Activated B cell treated with CpG ODN at 0.5 μM for 24 hours (primary cell): Measurements from ENCODE around the gene RASGEF1C. TPM values are rescaled to one million over a fixed set of nuclear protein-coding genes. Genes with fewer than 3 reads are reported as not detected.

ENCODE experiments used
- ATAC-seq: fragments of 200-7000 bp; cut with Tn5 transposase; one replicate; pipeline ENCODE4 v1.10.0; 2021; ENCODE audit warnings: low read depth, mild to moderate bottlenecking, moderate library complexity
- CTCF ChIA-PET: fragments of 350-600 bp; sonication (Branson Sonifier 250); formaldehyde crosslinking; loops from one replicate; lab custom pipeline; 2021; ENCODE audit warnings: antibody characterized with exemption; lab: Charles Lee
- POLR2A ChIA-PET: fragments of 350-600 bp; sonication (Branson Sonifier 250); formaldehyde crosslinking; loops from one replicate; lab custom pipeline; 2021; ENCODE audit warnings: antibody characterized with exemption; lab: Charles Lee
- DNase-seq: peaks from one replicate; pipeline ENCODE4 v3.0.0; 2022
- H3K27ac Mint-ChIP-seq: one replicate; pipeline ENCODE4 v1.8.0; 2020; ENCODE audit warnings: mixed read lengths
- H3K27me3 Mint-ChIP-seq: one replicate; pipeline ENCODE4 v1.8.0; 2021; ENCODE audit warnings: mixed read lengths
- H3K36me3 Mint-ChIP-seq: one replicate; pipeline ENCODE4 v1.8.0; 2021; ENCODE audit warnings: low read depth, mixed read lengths
- H3K4me1 Mint-ChIP-seq: one replicate; pipeline ENCODE4 v1.8.0; 2021; ENCODE audit warnings: mixed read lengths
- H3K4me3 Mint-ChIP-seq: one replicate; pipeline ENCODE4 v1.8.0; 2020; ENCODE audit warnings: mild to moderate bottlenecking, mixed read lengths
- H3K9me3 Mint-ChIP-seq: one replicate; pipeline ENCODE4 v1.8.0; 2020; ENCODE audit warnings: mixed read lengths
- CTCF ChIP-seq: fragments of 200-600 bp; IDR thresholded peaks from one replicate; pipeline ENCODE4 v1.8.0; 2022; ENCODE audit warnings: antibody characterized with exemption, mild to moderate bottlenecking
- intact Hi-C: fragments of 100-400 bp; cut with micrococcal nuclease; formaldehyde crosslinking; loops from one replicate; pipeline ENCODE4 v1.15.1; 2024
- total RNA-seq: library from RNA; stranded (reverse); gene quantifications from 2 replicates; pipeline ENCODE4 v1.2.3, GENCODE V29; 2022

RASGEF1C gene
- total RNA-seq, 1 donor from 2014 or later, result not detected

DNA sequence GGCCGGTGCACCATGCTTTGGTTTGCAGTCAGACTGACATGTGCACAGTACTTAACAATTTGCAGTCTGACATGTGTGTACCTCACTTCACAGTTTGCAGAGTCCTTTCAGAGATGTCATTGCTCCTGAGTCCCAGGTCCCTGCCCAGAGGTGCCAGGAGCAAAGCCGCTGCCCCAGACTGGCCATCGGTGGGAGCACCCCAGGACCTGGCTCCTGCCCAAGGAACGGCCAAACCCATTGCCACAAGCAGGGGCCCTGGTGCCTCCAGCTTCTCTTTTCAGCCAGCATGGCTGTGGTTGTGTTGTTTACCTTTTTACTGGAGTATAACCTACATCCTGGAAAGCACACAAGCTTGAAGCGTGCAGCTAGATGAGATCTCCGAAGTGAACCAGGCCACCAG is 28.6 kb downstream of the RASGEF1C start:
- Mint-ChIP-seq H3K36me3 (no peaks in the 10 kb centered on the region), H3K27me3 (peaks cover 10% of the 10 kb centered on the region), H3K4me1 (no peaks in the 10 kb centered on the region), H3K9me3 (peaks cover 4% of the 10 kb centered on the region), H3K27ac (no peak overlapping the region), H3K4me3 (no peak overlapping the region)
- TF ChIP-seq CTCF, result no peak
- POLR2A ChIA-PET, result no interaction called here
- intact Hi-C loops, result no loop called here
- ATAC-seq, result no peak
- no peak for DNase-seq
- CTCF ChIA-PET, result no interaction called here

- H3K27me3 Mint-ChIP-seq, result peaks cover 10% of the 10 kb centered on the region
- ATAC-seq (no peak), DNase-seq (no peak)
- H3K27ac Mint-ChIP-seq, result no peak overlapping the region
- no peak for TF ChIP-seq CTCF
- no peak overlapping the region for H3K4me3 Mint-ChIP-seq
- H3K4me1 Mint-ChIP-seq, result no peaks in the 10 kb centered on the region
- ChIA-PET POLR2A (no interaction called here), CTCF (no interaction called here)
- H3K9me3 Mint-ChIP-seq, result peaks cover 4% of the 10 kb centered on the region
- intact Hi-C loops, result no loop called here
- no peaks in the 10 kb centered on the region for H3K36me3 Mint-ChIP-seq
Measured at GRCh38 chr5:180179442-180180420, 29.3 kb downstream of the RASGEF1C start.

DNA sequence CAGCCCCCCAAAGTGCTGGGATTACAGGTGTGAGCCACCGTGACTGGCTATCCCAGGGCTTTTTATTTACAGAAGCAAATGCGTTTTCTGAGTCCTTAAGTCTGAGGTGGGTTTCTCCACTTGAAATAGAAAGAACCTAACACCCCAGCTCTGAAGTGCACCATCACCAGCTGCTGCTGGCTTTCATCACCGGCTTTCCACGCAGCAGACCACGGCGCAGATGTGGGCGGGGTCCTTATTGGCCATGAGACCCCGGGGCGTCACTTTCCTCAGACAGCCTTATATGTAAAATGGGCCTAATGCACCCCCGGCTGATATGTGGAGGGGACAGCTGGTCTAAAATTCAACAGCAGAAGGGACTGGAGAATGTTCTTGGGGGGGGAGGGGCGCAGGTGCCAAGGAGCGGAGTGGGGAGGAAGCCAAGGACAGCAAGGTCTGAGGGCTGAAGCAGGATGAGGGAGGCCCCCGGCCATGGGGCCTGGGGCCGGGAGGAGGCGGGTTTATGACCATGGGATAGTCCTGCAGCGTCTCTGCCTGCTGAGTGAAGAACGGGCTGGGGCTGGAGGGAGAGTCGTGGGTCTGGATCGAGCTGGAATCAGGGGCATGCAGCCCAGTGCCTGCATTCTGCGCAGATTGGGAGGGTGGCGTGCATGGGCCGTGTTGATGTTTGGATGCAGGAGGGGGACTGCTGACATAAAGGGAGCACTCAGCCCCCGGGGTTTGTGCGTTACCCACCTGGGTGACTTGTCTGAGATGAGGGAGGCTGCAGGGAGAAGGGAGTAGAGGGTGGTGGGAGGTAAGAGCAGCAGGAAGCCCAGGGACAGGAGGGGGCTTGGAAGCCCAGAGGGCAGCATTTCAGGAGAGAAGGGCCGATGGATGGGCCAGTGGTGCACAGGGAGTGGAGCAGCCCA is 30.2 kb downstream of the RASGEF1C start:
- CTCF ChIA-PET, result no interaction called here
- POLR2A ChIA-PET, result no interaction called here
- intact Hi-C loops, result no loop called here
- Mint-ChIP-seq H3K36me3 (no peaks in the 10 kb centered on the region), H3K9me3 (peaks cover 4% of the 10 kb centered on the region), H3K4me1 (no peaks in the 10 kb centered on the region), H3K27me3 (peaks cover 10% of the 10 kb centered on the region), H3K27ac (no peak overlapping the region), H3K4me3 (no peak overlapping the region)
- no peak for TF ChIP-seq CTCF
- no peak for ATAC-seq
- no peak for DNase-seq

GRCh38 chr5:180176191-180176590 is 32.8 kb downstream of the RASGEF1C start:
- H3K36me3 Mint-ChIP-seq, result no peaks in the 10 kb centered on the region
- no peaks in the 10 kb centered on the region for H3K9me3 Mint-ChIP-seq
- no peak overlapping the region for H3K4me3 Mint-ChIP-seq
- H3K4me1 Mint-ChIP-seq, result no peaks in the 10 kb centered on the region
- intact Hi-C loops, result no loop called here
- DNase-seq, result no peak
- no peak overlapping the region for H3K27ac Mint-ChIP-seq
- no peak for TF ChIP-seq CTCF
- POLR2A ChIA-PET, result no interaction called here
- CTCF ChIA-PET, result no interaction called here
- H3K27me3 Mint-ChIP-seq, result peaks cover 10% of the 10 kb centered on the region
- ATAC-seq, result no peak

DNA sequence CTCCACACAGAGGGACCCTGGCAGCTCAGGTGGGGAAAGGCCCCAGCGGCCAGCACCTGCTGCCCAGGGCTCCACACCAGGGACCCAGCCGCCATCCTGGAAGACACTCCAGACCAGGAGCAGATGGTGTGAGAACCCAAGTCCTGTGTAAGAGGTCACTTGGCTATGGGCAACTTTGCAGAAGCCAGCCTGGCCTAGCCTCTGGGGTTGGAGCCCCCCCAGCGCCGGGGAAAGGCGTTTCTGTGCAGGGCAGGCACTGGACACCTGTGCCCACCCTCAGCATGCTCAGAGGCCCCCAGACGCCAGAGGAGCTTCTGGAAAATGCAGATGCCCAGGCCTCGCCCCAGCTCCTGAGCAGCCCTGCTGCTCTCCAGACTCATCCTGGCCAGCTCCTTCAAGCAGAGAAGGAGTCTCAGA is 34.0 kb downstream of the RASGEF1C start:
- CTCF ChIA-PET, result no interaction called here
- H3K4me1 Mint-ChIP-seq, result no peaks in the 10 kb centered on the region
- no peak for TF ChIP-seq CTCF
- H3K27me3 Mint-ChIP-seq, result peaks cover 10% of the 10 kb centered on the region
- no peaks in the 10 kb centered on the region for H3K36me3 Mint-ChIP-seq
- H3K9me3 Mint-ChIP-seq, result no peaks in the 10 kb centered on the region
- H3K4me3 Mint-ChIP-seq, result no peak overlapping the region
- ATAC-seq (no peak), DNase-seq (no peak)
- POLR2A ChIA-PET, result no interaction called here
- intact Hi-C loops, result no loop called here
- no peak overlapping the region for H3K27ac Mint-ChIP-seq
